GM12878 (cell line): ENCODE measurements around the gene NR6A1. TPM values are rescaled to one million over a fixed set of nuclear protein-coding genes. Genes with fewer than 3 reads are reported as not detected.
A peak's percentile ranks its signal among the peaks of the same experiment; 100 is the strongest.

Experiments
- BHLHE40 ChIP-seq, 2 experiments: fragments of 450-650 bp in 1 of 2; IDR thresholded peaks; 2 replicates each; pipeline ENCODE4 v1.6.1; 2011 to 2017; ENCODE audit warnings: low read depth in 2 of 2, borderline replicate concordance in 1 of 2, improper control_type of control experiment in 1 of 2, low read length in 1 of 2, mild to moderate bottlenecking in 1 of 2
- CHD1 ChIP-seq: IDR thresholded peaks from 2 replicates; pipeline ENCODE4 v1.6.1; 2012; ENCODE audit warnings: low read depth, low read length, improper control_type of control experiment
- EGR1 ChIP-seq, 2 experiments: IDR thresholded peaks; 1 replicate in 1 of 2; 2 replicates in 1 of 2; pipeline ENCODE4 v1.6.1; 2011 to 2012; ENCODE audit warnings: low read depth in 2 of 2, low read length in 2 of 2, borderline replicate concordance in 1 of 2, mild to moderate bottlenecking in 1 of 2, moderate library complexity in 1 of 2
- FOS ChIP-seq: IDR thresholded peaks from 3 replicates; pipeline ENCODE4 v1.6.1; 2011; ENCODE audit warnings: borderline replicate concordance; ENCODE audit not compliant: insufficient read length; ENCODE audit errors: extremely low read depth
- IKZF2 ChIP-seq, 2 experiments: fragments of 450-650 bp; IDR thresholded peaks; 2 replicates each; pipeline ENCODE4 v1.6.1; 2017; ENCODE audit warnings: mild to moderate bottlenecking in 2 of 2, moderate library complexity in 2 of 2
- JUND ChIP-seq: IDR thresholded peaks from 2 replicates; pipeline ENCODE4 v1.6.1; 2012; ENCODE audit warnings: low read depth, mild to moderate bottlenecking, low read length, improper control_type of control experiment, moderate library complexity
- KLF5 ChIP-seq: fragments of 450-650 bp; IDR thresholded peaks from 2 replicates; pipeline ENCODE4 v1.6.1; 2014; ENCODE audit warnings: mild to moderate bottlenecking; ENCODE audit not compliant: partially characterized antibody
- NR2C1 ChIP-seq: fragments of 450-650 bp; IDR thresholded peaks from 2 replicates; pipeline ENCODE4 v1.6.1; 2017; ENCODE audit warnings: antibody characterized with exemption, mild to moderate bottlenecking, moderate library complexity
- RBBP5 ChIP-seq: fragments of 200-600 bp; sonication (generic); conservative IDR thresholded peaks from 2 replicates; pipeline ENCODE4 v1.6.1; 2016
- SREBF1 ChIP-seq: IDR thresholded peaks from 2 replicates; pipeline ENCODE4 v1.6.1; 2012; ENCODE audit warnings: mild to moderate bottlenecking, low read length
- polyA plus RNA-seq, 11 experiments: library from polyadenylated mRNA; depleted of rRNA in 4 of 11; unstranded in 6 of 11; stranded (reverse) in 5 of 11; fragments of >200 nt; fragmentation: Nextera tagmentation in 4 of 11; fragmentation: Illumina TruSeq in 1 of 11; extraction: Ambion mirVana in 4 of 11; extraction: Trizol in 1 of 11; gene quantifications; 1 replicate in 1 of 11; 2 replicates in 10 of 11; pipeline versions ENCODE4 v1.2.1 to v1.2.3, GENCODE V29; 2011 to 2016; ENCODE audit warnings: inconsistent platforms in 2 of 11, missing spikeins in 2 of 11, low read depth in 1 of 11
- total RNA-seq, 4 experiments: library from RNA; depleted of rRNA in 3 of 4; stranded (reverse); fragments of >200 nt in 3 of 4; fragmentation: Illumina TruSeq in 1 of 4; extraction: Trizol in 1 of 4; gene quantifications; 2 replicates each; pipeline versions ENCODE4 v1.2.1 to v1.2.3, GENCODE V29; 2013 to 2021
- TF ChIP-seq, protein P1 (sequence below): fragments of 450-650 bp; IDR thresholded peaks from 2 replicates; pipeline ENCODE4 v1.6.1; 2016; ENCODE audit warnings: mild to moderate bottlenecking, moderate library complexity, borderline replicate concordance
- TF ChIP-seq, protein P2 (sequence below): fragments of 450-650 bp; formaldehyde crosslinking; IDR thresholded peaks from 2 replicates; pipeline ENCODE4 v1.4.0; 2020; ENCODE audit warnings: mild to moderate bottlenecking, moderate library complexity
- TF ChIP-seq, protein P3 (sequence below): fragments of 450-650 bp; IDR thresholded peaks from 2 replicates; pipeline ENCODE4 v1.6.1; 2016; ENCODE audit warnings: mild to moderate bottlenecking
- TF ChIP-seq, protein P4 (sequence below): IDR thresholded peaks from 2 replicates; pipeline ENCODE4 v1.6.1; 2012; ENCODE audit warnings: improper control_type of control experiment, low read depth, low read length; ENCODE audit not compliant: insufficient replicate concordance

Gene NR6A1
- total and polyA plus RNA-seq, 10 of the 15 experiments (the other 5 are each of a cell fraction or from before 2014, with no cell fraction given): 1.2 to 9.2 (median 4.6) TPM

DNA sequence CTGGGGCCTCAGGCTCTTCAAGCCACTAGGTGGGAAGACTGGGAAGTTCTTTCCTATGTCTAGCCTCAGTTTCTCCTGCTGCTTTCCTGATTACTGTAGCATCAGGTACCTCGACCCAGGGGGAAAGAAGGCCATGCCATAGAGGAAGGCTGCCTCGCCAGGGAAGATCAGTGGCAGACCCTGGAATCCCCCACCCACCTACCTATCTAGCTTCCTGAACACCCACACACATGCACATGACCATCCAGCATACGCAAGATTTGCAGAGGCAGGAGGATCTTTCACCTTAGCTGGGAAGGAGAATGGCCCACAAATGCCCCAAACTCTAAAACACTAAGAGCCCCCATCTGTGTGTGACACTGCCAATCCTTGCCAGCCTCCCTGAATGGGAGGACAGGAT is 271.9 kb downstream of the NR6A1 start (continued):
- TF ChIP-seq EGR1 (IDR thresholded peaks at IDR 0.05; ENCODE audit: borderline replicate concordance in 1 of 2, low read depth in 2 of 2, low read length in 2 of 2) (peak in 1 of 2 experiments; percentile 88; a peak in 2 of 3 replicates), RBBP5 (no peak), IKZF2 (IDR thresholded peaks at IDR 0.05) (peak in 1 of 2 experiments; percentile 26; a peak in 1 of 4 replicates), CHD1 (no peak), NR2C1 (no peak), FOS (no peak), JUND (no peak), BHLHE40 (IDR thresholded peaks at IDR 0.05; ENCODE audit: borderline replicate concordance in 1 of 2, low read depth in 2 of 2, low read length in 1 of 2) (peak; percentile 49 to 73; a peak in 3 of 4 replicates), SREBF1 (no peak), KLF5 (no peak)
- TF ChIP-seq, protein P1, sequence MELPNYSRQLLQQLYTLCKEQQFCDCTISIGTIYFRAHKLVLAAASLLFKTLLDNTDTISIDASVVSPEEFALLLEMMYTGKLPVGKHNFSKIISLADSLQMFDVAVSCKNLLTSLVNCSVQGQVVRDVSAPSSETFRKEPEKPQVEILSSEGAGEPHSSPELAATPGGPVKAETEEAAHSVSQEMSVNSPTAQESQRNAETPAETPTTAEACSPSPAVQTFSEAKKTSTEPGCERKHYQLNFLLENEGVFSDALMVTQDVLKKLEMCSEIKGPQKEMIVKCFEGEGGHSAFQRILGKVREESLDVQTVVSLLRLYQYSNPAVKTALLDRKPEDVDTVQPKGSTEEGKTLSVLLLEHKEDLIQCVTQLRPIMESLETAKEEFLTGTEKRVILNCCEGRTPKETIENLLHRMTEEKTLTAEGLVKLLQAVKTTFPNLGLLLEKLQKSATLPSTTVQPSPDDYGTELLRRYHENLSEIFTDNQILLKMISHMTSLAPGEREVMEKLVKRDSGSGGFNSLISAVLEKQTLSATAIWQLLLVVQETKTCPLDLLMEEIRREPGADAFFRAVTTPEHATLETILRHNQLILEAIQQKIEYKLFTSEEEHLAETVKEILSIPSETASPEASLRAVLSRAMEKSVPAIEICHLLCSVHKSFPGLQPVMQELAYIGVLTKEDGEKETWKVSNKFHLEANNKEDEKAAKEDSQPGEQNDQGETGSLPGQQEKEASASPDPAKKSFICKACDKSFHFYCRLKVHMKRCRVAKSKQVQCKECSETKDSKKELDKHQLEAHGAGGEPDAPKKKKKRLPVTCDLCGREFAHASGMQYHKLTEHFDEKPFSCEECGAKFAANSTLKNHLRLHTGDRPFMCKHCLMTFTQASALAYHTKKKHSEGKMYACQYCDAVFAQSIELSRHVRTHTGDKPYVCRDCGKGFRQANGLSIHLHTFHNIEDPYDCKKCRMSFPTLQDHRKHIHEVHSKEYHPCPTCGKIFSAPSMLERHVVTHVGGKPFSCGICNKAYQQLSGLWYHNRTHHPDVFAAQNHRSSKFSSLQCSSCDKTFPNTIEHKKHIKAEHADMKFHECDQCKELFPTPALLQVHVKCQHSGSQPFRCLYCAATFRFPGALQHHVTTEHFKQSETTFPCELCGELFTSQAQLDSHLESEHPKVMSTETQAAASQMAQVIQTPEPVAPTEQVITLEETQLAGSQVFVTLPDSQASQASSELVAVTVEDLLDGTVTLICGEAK: no peak
- TF ChIP-seq, protein P2, sequence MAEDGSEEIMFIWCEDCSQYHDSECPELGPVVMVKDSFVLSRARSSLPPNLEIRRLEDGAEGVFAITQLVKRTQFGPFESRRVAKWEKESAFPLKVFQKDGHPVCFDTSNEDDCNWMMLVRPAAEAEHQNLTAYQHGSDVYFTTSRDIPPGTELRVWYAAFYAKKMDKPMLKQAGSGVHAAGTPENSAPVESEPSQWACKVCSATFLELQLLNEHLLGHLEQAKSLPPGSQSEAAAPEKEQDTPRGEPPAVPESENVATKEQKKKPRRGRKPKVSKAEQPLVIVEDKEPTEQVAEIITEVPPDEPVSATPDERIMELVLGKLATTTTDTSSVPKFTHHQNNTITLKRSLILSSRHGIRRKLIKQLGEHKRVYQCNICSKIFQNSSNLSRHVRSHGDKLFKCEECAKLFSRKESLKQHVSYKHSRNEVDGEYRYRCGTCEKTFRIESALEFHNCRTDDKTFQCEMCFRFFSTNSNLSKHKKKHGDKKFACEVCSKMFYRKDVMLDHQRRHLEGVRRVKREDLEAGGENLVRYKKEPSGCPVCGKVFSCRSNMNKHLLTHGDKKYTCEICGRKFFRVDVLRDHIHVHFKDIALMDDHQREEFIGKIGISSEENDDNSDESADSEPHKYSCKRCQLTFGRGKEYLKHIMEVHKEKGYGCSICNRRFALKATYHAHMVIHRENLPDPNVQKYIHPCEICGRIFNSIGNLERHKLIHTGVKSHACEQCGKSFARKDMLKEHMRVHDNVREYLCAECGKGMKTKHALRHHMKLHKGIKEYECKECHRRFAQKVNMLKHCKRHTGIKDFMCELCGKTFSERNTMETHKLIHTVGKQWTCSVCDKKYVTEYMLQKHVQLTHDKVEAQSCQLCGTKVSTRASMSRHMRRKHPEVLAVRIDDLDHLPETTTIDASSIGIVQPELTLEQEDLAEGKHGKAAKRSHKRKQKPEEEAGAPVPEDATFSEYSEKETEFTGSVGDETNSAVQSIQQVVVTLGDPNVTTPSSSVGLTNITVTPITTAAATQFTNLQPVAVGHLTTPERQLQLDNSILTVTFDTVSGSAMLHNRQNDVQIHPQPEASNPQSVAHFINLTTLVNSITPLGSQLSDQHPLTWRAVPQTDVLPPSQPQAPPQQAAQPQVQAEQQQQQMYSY (CRISPR knock-in tag): no peak
- TF ChIP-seq, protein P3, sequence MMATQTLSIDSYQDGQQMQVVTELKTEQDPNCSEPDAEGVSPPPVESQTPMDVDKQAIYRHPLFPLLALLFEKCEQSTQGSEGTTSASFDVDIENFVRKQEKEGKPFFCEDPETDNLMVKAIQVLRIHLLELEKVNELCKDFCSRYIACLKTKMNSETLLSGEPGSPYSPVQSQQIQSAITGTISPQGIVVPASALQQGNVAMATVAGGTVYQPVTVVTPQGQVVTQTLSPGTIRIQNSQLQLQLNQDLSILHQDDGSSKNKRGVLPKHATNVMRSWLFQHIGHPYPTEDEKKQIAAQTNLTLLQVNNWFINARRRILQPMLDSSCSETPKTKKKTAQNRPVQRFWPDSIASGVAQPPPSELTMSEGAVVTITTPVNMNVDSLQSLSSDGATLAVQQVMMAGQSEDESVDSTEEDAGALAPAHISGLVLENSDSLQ: no peak
- TF ChIP-seq, protein P4, sequence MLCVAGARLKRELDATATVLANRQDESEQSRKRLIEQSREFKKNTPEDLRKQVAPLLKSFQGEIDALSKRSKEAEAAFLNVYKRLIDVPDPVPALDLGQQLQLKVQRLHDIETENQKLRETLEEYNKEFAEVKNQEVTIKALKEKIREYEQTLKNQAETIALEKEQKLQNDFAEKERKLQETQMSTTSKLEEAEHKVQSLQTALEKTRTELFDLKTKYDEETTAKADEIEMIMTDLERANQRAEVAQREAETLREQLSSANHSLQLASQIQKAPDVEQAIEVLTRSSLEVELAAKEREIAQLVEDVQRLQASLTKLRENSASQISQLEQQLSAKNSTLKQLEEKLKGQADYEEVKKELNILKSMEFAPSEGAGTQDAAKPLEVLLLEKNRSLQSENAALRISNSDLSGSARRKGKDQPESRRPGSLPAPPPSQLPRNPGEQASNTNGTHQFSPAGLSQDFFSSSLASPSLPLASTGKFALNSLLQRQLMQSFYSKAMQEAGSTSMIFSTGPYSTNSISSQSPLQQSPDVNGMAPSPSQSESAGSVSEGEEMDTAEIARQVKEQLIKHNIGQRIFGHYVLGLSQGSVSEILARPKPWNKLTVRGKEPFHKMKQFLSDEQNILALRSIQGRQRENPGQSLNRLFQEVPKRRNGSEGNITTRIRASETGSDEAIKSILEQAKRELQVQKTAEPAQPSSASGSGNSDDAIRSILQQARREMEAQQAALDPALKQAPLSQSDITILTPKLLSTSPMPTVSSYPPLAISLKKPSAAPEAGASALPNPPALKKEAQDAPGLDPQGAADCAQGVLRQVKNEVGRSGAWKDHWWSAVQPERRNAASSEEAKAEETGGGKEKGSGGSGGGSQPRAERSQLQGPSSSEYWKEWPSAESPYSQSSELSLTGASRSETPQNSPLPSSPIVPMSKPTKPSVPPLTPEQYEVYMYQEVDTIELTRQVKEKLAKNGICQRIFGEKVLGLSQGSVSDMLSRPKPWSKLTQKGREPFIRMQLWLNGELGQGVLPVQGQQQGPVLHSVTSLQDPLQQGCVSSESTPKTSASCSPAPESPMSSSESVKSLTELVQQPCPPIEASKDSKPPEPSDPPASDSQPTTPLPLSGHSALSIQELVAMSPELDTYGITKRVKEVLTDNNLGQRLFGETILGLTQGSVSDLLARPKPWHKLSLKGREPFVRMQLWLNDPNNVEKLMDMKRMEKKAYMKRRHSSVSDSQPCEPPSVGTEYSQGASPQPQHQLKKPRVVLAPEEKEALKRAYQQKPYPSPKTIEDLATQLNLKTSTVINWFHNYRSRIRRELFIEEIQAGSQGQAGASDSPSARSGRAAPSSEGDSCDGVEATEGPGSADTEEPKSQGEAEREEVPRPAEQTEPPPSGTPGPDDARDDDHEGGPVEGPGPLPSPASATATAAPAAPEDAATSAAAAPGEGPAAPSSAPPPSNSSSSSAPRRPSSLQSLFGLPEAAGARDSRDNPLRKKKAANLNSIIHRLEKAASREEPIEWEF: no peak
